Omental fat pad (tissue), 4 donors: ENCODE results near the gene ISY1. TPM values are rescaled to one million over a fixed set of nuclear protein-coding genes. Genes with fewer than 3 reads are reported as not detected.
A peak's percentile ranks its signal among the peaks of the same experiment; 100 is the strongest.
"Not testable (repeated sequence)": the region's sequence is repeated elsewhere in the genome, so short reads cannot be mapped to it uniquely, and the experiment has no call there.

ENCODE experiments used
- ATAC-seq: fragments of 150-250 bp; one replicate; pipeline ENCODE4 v1.9.1; 2016; ENCODE audit warnings: mild to moderate bottlenecking, moderate library complexity; ENCODE audit not compliant: low FRiP score
- DNase-seq: peaks from one replicate; pipeline ENCODE4 v3.0.0-alpha.2; 2019; ENCODE audit warnings: low spot score
- CTCF ChIP-seq, 3 donors: fragments of 450-650 bp; IDR thresholded peaks; one replicate each; pipeline ENCODE4 v1.5.1; 2016 to 2017; ENCODE audit warnings: antibody characterized with exemption in 3 of 3, mild to moderate bottlenecking in 3 of 3, moderate library complexity in 2 of 3
- total RNA-seq, 4 donors: library from RNA; depleted of rRNA; stranded (reverse); fragments of >200 nt; gene quantifications; one replicate each; pipeline ENCODE4 v1.1.0, GENCODE V29; 2016

ISY1 gene
- total RNA-seq, 4 donors from 2014 or later, result 14.4 to 23.2 (median 17.0) TPM

GRCh38 chr3:129196601-129197000 is 35.7 kb upstream of the ISY1 start:
- no peak for DNase-seq
- no peak for ATAC-seq
- no peak for TF ChIP-seq CTCF (IDR thresholded peaks at IDR 0.05)

- DNase-seq (no peak), ATAC-seq (peak; percentile 99)
- TF ChIP-seq CTCF (IDR thresholded peaks at IDR 0.05), result no peak
These were observed 34.9 kb upstream of the ISY1 start for GRCh38 chr3:129195731-129196256.

- not testable (repeated sequence) for DNase-seq, ATAC-seq
These were observed 28.9 kb upstream of the ISY1 start for GRCh38 chr3:129189793-129190192.

- DNase-seq (no peak), ATAC-seq (no peak)
- TF ChIP-seq CTCF (IDR thresholded peaks at IDR 0.05), result no peak
These were observed 27.0 kb upstream of the ISY1 start for GRCh38 chr3:129187857-129188256.

- ATAC-seq, result no peak
- TF ChIP-seq CTCF (IDR thresholded peaks at IDR 0.05), result no peak
These were observed 24.9 kb upstream of the ISY1 start for GRCh38 chr3:129185783-129186182.

GRCh38 chr3:129184784-129185542 is 24.1 kb upstream of the ISY1 start:
- ATAC-seq, DNase-seq: not testable (repeated sequence)

More at GRCh38 chr3:129185783-129186182, 24.9 kb upstream of the ISY1 start:
- DNase-seq, result no peak

- no peak for TF ChIP-seq CTCF (IDR thresholded peaks at IDR 0.05)
- no peak for DNase-seq
- ATAC-seq, result peak; percentile 16
These were observed 23.5 kb upstream of the ISY1 start for GRCh38 chr3:129184396-129184657.

- DNase-seq (peak; percentile 68), ATAC-seq (peak; percentile 99)
- TF ChIP-seq CTCF (IDR thresholded peaks at IDR 0.05), result no peak
These were observed 22.9 kb upstream of the ISY1 start, which contains the start of gene CNBP for GRCh38 chr3:129183569-129184395. Gene CNBP, minus strand, starts transcription at chr3:129183896. Its CDS starts 12,139 bp downstream, at chr3:129171757.
